HG02852 (cell line): Measurements from ENCODE around the gene SPINK9.
"Not testable (repeated sequence)": the region's sequence is repeated elsewhere in the genome, so short reads cannot be mapped to it uniquely, and the experiment has no call there.

Source experiments
- ATAC-seq: cut with Tn5 transposase; IDR thresholded peaks from one replicate; pipeline ENCODE4 v1.9.1; 2021; ENCODE audit warnings: mild to moderate bottlenecking, moderate library complexity; ENCODE audit not compliant: unreplicated experiment

SPINK9 gene

GRCh38 chr5:148335259-148335658 lies at the start of gene SPINK9:
Gene SPINK9 (plus strand): TSS chr5:148335559. CDS start chr5:148335614, 55 bp downstream.
- ATAC-seq = no peak

- no peak for ATAC-seq
These were observed 44.8 kb upstream of the SPINK9 start for GRCh38 chr5:148290271-148291195.

- ATAC-seq = no peak
These were observed 37.6 kb upstream of the SPINK9 start for GRCh38 chr5:148297731-148298130.

- no peak for ATAC-seq
These were observed 28.9 kb upstream of the SPINK9 start for GRCh38 chr5:148306446-148306845.

- ATAC-seq = no peak
These were observed 26.3 kb upstream of the SPINK9 start for GRCh38 chr5:148309019-148309418.

GRCh38 chr5:148309746-148310145 lies 25.6 kb upstream of the SPINK9 start:
- no peak for ATAC-seq

GRCh38 chr5:148311484-148311883 lies 23.9 kb upstream of the SPINK9 start:
- no peak for ATAC-seq

- ATAC-seq = no peak
These were observed 23.2 kb upstream of the SPINK9 start, which contains the start of gene SPINK7 for GRCh38 chr5:148312153-148312552. Gene SPINK7 (plus strand): TSS chr5:148312423. CDS start chr5:148312484, 61 bp downstream.

GRCh38 chr5:148314187-148314586 lies 21.2 kb upstream of the SPINK9 start:
- ATAC-seq = no peak

GRCh38 chr5:148314731-148315130 lies 20.6 kb upstream of the SPINK9 start:
- no peak for ATAC-seq

GRCh38 chr5:148320011-148320963 lies 15.1 kb upstream of the SPINK9 start:
- not testable (repeated sequence) for ATAC-seq

GRCh38 chr5:148333262-148333849 lies 2.0 kb upstream of the SPINK9 start:
- no peak for ATAC-seq

GRCh38 chr5:148336704-148337435 lies 1.5 kb downstream of the SPINK9 start:
- ATAC-seq = no peak

- ATAC-seq = no peak
These were observed 7.1 kb downstream of the SPINK9 start for GRCh38 chr5:148342371-148343045.

GRCh38 chr5:148343046-148343407 lies 7.7 kb downstream of the SPINK9 start:
- ATAC-seq = no peak

- ATAC-seq = no peak
These were observed 8.5 kb downstream of the SPINK9 start for GRCh38 chr5:148343603-148344487.

GRCh38 chr5:148347706-148348105 lies 12.3 kb downstream of the SPINK9 start:
- no peak for ATAC-seq

- no peak for ATAC-seq
These were observed 17.3 kb downstream of the SPINK9 start for GRCh38 chr5:148352696-148353095.

- ATAC-seq = no peak
These were observed 18.3 kb downstream of the SPINK9 start for GRCh38 chr5:148353634-148354033.
